Smooth muscle cell (in vitro differentiated cells): Measurements from ENCODE around the gene ELMOD3. TPM values are rescaled to one million over a fixed set of nuclear protein-coding genes. Genes with fewer than 3 reads are reported as not detected.
A peak's percentile ranks its signal among the peaks of the same experiment; 100 is the strongest.
"Not testable (repeated sequence)": the region's sequence is repeated elsewhere in the genome, so short reads cannot be mapped to it uniquely, and the experiment has no call there.

Experiments
- DNase-seq: peaks from one replicate; lab custom pipeline; 2025; ENCODE audit not compliant: unreplicated experiment; lab: John Stamatoyannopoulos, UW
- H2AFZ ChIP-seq: fragments of 200-600 bp; sonication (generic); 2 replicates; pipeline ENCODE4 v1.6.0; 2016; ENCODE audit warnings: antibody characterized with exemption, low read depth, mild to moderate bottlenecking
- H3F3A ChIP-seq: fragments of 200-600 bp; sonication (generic); 2 replicates; pipeline ENCODE4 v1.6.0; 2017; ENCODE audit warnings: antibody characterized with exemption, low read depth
- H3K27ac ChIP-seq: fragments of 200-600 bp; sonication (generic); 2 replicates; pipeline ENCODE4 v1.5.1; 2016; ENCODE audit warnings: low read depth, mild to moderate bottlenecking
- H3K27me3 ChIP-seq: fragments of 200-600 bp; sonication (generic); 2 replicates; pipeline ENCODE4 v1.6.1; 2016; ENCODE audit warnings: low read depth, mild to moderate bottlenecking
- H3K36me3 ChIP-seq: fragments of 200-600 bp; sonication (generic); 2 replicates; pipeline ENCODE4 v1.5.1; 2016; ENCODE audit warnings: low read depth
- H3K4me1 ChIP-seq: fragments of 200-600 bp; sonication (generic); 2 replicates; pipeline ENCODE4 v1.5.1; 2016; ENCODE audit warnings: low read depth
- H3K4me2 ChIP-seq: fragments of 200-600 bp; sonication (generic); 2 replicates; pipeline ENCODE4 v1.6.0; 2016; ENCODE audit warnings: mild to moderate bottlenecking
- H3K4me3 ChIP-seq: fragments of 200-600 bp; sonication (generic); 2 replicates; pipeline ENCODE4 v1.5.1; 2016; ENCODE audit warnings: mild to moderate bottlenecking
- H3K79me2 ChIP-seq: fragments of 200-600 bp; sonication (generic); 2 replicates; pipeline ENCODE4 v1.6.0; 2016; ENCODE audit warnings: low read depth, mild to moderate bottlenecking
- H3K9ac ChIP-seq: fragments of 200-600 bp; sonication (generic); 2 replicates; pipeline ENCODE4 v1.6.0; 2016; ENCODE audit warnings: low read depth
- H3K9me3 ChIP-seq: fragments of 200-600 bp; sonication (generic); replicated peaks from 2 replicates; pipeline ENCODE4 v1.5.1; 2016; ENCODE audit warnings: low read depth
- H4K20me1 ChIP-seq: fragments of 200-600 bp; sonication (generic); 2 replicates; pipeline ENCODE4 v1.6.0; 2016; ENCODE audit warnings: low read depth
- CTCF ChIP-seq: fragments of 200-600 bp; sonication (generic); IDR thresholded peaks from 2 replicates; pipeline ENCODE4 v1.5.1; 2017; ENCODE audit warnings: borderline replicate concordance, mild to moderate bottlenecking, antibody characterized with exemption; ENCODE audit not compliant: insufficient read depth, poor library complexity, severe bottlenecking
- WGBS: methylation state at CpG from one replicate; pipeline ENCODE4 v1.1.7; 2016; ENCODE audit warnings: low lambda C conversion rate; 5-methylcytosine and 5-hydroxymethylcytosine counted together
- polyA plus RNA-seq: library from polyadenylated mRNA; unstranded; fragments of >200 nt; fragmentation: Nextera tagmentation; extraction: Ambion mirVana; gene quantifications from 2 replicates; pipeline ENCODE4 v1.2.1, GENCODE V29; 2016
- total RNA-seq: library from RNA; depleted of rRNA; stranded (reverse); fragments of >200 nt; gene quantifications from 2 replicates; pipeline ENCODE4 v1.2.3, GENCODE V29; 2014

Gene ELMOD3
- total and polyA plus RNA-seq, 2 experiments from 2014 or later: 13.3 to 15.2 TPM

GRCh38 chr2:85327822-85328617 lies 26.5 kb upstream of the ELMOD3 start, which contains the start of gene TGOLN2:
Gene TGOLN2, minus strand, starts transcription at chr2:85327989. Its CDS starts 27 bp downstream, at chr2:85327962.
- Histone ChIP-seq H3K4me3 (peak within 1 kb of the TSS; percentile 68), H3K36me3 (no peaks in the 10 kb centered on the region), H3K27me3 (no peaks in the 10 kb centered on the region), H3K9ac (peak within 1 kb of the TSS; percentile 94), H3K9me3 (no peaks in the 10 kb centered on the region), H3K4me2 (peak within 1 kb of the TSS; percentile 88), H3K79me2 (peaks cover 39% of the 10 kb centered on the region), H3K27ac (peak within 1 kb of the TSS; percentile 94), H3K4me1 (peaks cover 30% of the 10 kb centered on the region), H2AFZ (peak within 1 kb of the TSS; percentile 85), H3F3A (no peaks in the 10 kb centered on the region), H4K20me1 (peaks cover 42% of the 10 kb centered on the region)
- DNase-seq: peak; percentile 64
- WGBS: under 1% methylated on average over 53 of the region's 57 CpGs
- TF ChIP-seq CTCF: no peak

- Histone ChIP-seq H3K79me2 (peaks cover 33% of the 10 kb centered on the region), H3K4me2 (peak overlapping the region; percentile 88)
- no peak for DNase-seq
Observed at GRCh38 chr2:85329181-85329651, 25.4 kb upstream of the ELMOD3 start.

GRCh38 chr2:85329701-85330100 lies 24.9 kb upstream of the ELMOD3 start:
- not testable (repeated sequence) for H3K9ac ChIP-seq, H3K36me3 ChIP-seq, H3K4me3 ChIP-seq, H3F3A ChIP-seq, DNase-seq, H3K9me3 ChIP-seq, H3K27ac ChIP-seq, H3K27me3 ChIP-seq, H3K4me2 ChIP-seq, H2AFZ ChIP-seq
- peaks cover 28% of the 10 kb centered on the region for H3K79me2 ChIP-seq
- WGBS: 91% methylated on average over 3 of the region's 3 CpGs
- peaks cover 30% of the 10 kb centered on the region for H3K4me1 ChIP-seq
- H4K20me1 ChIP-seq: peaks cover 25% of the 10 kb centered on the region

More at GRCh38 chr2:85329181-85329651, 25.4 kb upstream of the ELMOD3 start:
- peak overlapping the region; percentile 68 for H3K4me3 ChIP-seq
- H4K20me1 ChIP-seq: peaks cover 30% of the 10 kb centered on the region
- H3K9ac ChIP-seq: no peak overlapping the region
- no peaks in the 10 kb centered on the region for H3K36me3 ChIP-seq
- peaks cover 30% of the 10 kb centered on the region for H3K4me1 ChIP-seq
- H3K27me3 ChIP-seq: no peaks in the 10 kb centered on the region
- H3K27ac ChIP-seq: no peak overlapping the region
- TF ChIP-seq CTCF: no peak
- H3F3A ChIP-seq: no peaks in the 10 kb centered on the region
- H3K9me3 ChIP-seq: no peaks in the 10 kb centered on the region
- H2AFZ ChIP-seq: no peak overlapping the region

GRCh38 chr2:85330839-85331636 lies 23.5 kb upstream of the ELMOD3 start:
- WGBS: 87% methylated on average over 13 of the region's 13 CpGs
- TF ChIP-seq CTCF: no peak

GRCh38 chr2:85333877-85334276 lies 20.7 kb upstream of the ELMOD3 start:
- DNase-seq, H4K20me1 ChIP-seq, H3K9ac ChIP-seq, H3K27ac ChIP-seq, H3F3A ChIP-seq, H3K36me3 ChIP-seq, H3K4me3 ChIP-seq, H3K27me3 ChIP-seq, H3K9me3 ChIP-seq, H3K4me1 ChIP-seq, H2AFZ ChIP-seq, H3K79me2 ChIP-seq, H3K4me2 ChIP-seq: not testable (repeated sequence)
- 94% methylated on average over 4 of the region's 4 CpGs for WGBS

More at GRCh38 chr2:85330839-85331636, 23.5 kb upstream of the ELMOD3 start:
- H3F3A ChIP-seq: no peaks in the 10 kb centered on the region
- no peak for DNase-seq
- H3K4me3 ChIP-seq: no peak overlapping the region
- peaks cover 12% of the 10 kb centered on the region for H4K20me1 ChIP-seq
- H3K79me2 ChIP-seq: peaks cover 14% of the 10 kb centered on the region
- no peak overlapping the region for H3K27ac ChIP-seq
- peaks cover 19% of the 10 kb centered on the region for H3K4me1 ChIP-seq
- no peak overlapping the region for H2AFZ ChIP-seq
- no peak overlapping the region for H3K4me2 ChIP-seq
- H3K9me3 ChIP-seq: no peaks in the 10 kb centered on the region
- no peaks in the 10 kb centered on the region for H3K27me3 ChIP-seq
- H3K9ac ChIP-seq: no peak overlapping the region
- H3K36me3 ChIP-seq: no peaks in the 10 kb centered on the region
